GM13976 (cell line): ENCODE measurements around the gene SIGLEC10.

Source experiments
- DNase-seq: peaks from one replicate; pipeline ENCODE4 v3.0.0; 2012; ENCODE audit warnings: low spot score
- CTCF ChIP-seq: IDR thresholded peaks from 2 replicates; pipeline ENCODE4 v1.5.1; 2012; ENCODE audit warnings: borderline replicate concordance, mild to moderate bottlenecking; ENCODE audit not compliant: insufficient read depth; ENCODE audit errors: extremely low read depth, missing control alignments, control extremely low read depth
- in situ Hi-C: fragments of 300-500 bp; cut with MboI; formaldehyde crosslinking; loops from one replicate; pipeline ENCODE4 v1.12.0; 2022; ENCODE audit warnings: low sequenced_read_pairs, mixed read lengths, inconsistent platforms; ENCODE audit not compliant: unreplicated experiment

SIGLEC10 gene

GRCh38 chr19:51366389-51367254 is 50.8 kb downstream of the SIGLEC10 start:
- in situ Hi-C loops, result no loop called here
- TF ChIP-seq CTCF, result no peak
- DNase-seq, result peak; percentile 97

DNA sequence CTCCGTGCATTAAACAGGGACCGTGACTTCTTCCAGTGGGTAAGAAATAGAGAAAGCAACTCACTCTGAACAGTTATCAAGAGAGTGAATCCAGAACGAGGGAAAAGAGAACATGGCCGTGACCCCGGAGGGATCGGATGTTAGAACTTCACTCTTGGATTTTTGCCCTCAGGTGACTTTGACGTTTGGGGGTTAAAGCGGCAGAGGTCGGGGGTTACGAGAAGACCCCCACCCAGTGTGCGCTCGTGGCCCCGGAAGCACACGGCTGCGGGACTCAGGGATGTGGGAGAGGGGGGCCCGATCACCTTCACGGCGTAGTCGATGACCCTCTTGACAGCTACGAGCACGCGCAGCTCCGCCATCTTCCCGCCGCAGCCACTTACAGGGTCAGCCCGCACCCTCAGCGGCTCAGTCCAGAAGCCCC is 51.5 kb downstream of the SIGLEC10 start, which contains the start of gene ETFB:
ETFB (minus strand) TSS at position 424 of the 424 bp plus-strand sequence; CDS start at position 362, 62 bp downstream.
- no peak for TF ChIP-seq CTCF
- in situ Hi-C loops, result no loop called here
- DNase-seq, result no peak

DNA sequence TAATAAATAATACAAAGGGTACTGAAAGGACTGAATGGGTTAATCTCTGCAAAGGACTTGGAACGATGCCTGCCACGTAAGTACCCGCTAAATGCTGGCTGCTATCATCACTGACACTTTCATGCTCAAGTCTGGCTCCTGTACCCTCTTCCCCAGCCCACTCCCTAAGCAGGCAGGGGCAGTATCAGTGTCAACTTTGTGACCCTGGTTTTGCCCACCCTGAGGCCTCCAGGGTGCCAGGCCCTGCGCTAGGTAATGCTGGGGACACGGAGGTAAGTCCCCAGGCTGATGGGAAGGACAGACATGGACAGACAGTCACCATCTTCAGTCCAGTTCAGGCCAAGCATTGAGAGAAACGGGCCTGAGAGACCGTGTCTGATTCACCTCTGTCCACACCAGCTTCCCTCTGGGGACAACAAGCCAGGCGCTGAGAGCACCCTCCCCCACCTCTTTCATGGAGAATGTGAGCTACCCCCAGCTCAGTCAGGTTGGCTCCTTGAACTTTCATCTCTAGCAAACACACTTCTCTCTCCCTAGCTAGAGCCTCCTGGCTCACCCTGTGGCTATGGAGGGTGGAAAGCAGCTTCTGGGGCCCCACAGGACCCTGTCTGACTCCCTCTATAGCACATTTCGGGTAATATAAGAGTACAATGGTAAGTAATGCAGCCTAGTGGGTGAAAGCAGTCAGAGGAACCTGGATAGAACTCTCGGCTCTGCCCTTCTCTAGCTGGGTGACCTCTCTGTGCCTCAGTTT is 52.1 kb downstream of the SIGLEC10 start:
- no peak for DNase-seq
- TF ChIP-seq CTCF, result no peak
- in situ Hi-C loops, result no loop called here

GRCh38 chr19:51364200-51365106 is 53.0 kb downstream of the SIGLEC10 start:
- no peak for DNase-seq
- no peak for TF ChIP-seq CTCF
- in situ Hi-C loops, result no loop called here

DNA sequence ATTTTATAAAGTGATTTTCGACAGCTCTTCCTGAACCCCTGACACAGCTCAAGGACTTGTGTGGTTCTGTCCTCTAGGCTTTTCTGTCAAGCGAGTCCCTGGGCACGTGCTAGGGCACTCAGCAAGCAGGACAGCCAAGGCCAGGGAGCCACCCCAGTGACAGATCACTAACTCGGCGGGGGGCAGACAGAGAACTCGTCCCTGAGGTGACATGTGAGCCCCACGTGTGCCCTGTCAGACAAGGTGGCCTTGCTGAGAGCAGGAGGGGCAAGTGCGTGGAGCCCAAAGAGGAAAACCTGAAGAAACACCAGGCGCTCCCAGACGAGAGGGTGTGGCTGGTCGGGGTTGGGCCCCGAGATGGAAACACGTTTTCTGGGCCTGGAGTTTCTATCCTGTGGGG is 56.2 kb downstream of the SIGLEC10 start:
- no peak for DNase-seq
- no peak for TF ChIP-seq CTCF
- in situ Hi-C loops, result no loop called here
